Superior temporal gyrus (tissue), 1 donor: ENCODE results near the gene UBA5.
"Not testable (repeated sequence)": the region's sequence is repeated elsewhere in the genome, so short reads cannot be mapped to it uniquely, and the experiment has no call there.

Experiments used
- DNase-seq: peaks from one replicate; pipeline ENCODE4 v3.0.0-alpha.2; 2016; ENCODE audit errors: extremely low spot score

Gene UBA5

GRCh38 chr3:132660052-132660810 is at the start of gene UBA5:
TSS of gene UBA5 (plus strand) at chr3:132660329. CDS start at chr3:132660538, 209 bp downstream.
- DNase-seq, result peak; percentile 80

- not testable (repeated sequence) for DNase-seq
These were observed 44.8 kb upstream of the UBA5 start for GRCh38 chr3:132615301-132615700.

GRCh38 chr3:132615881-132616280 is 44.2 kb upstream of the UBA5 start:
- no peak for DNase-seq

GRCh38 chr3:132616780-132617179 is 43.3 kb upstream of the UBA5 start:
- DNase-seq, result no peak

GRCh38 chr3:132622148-132622547 is 38.0 kb upstream of the UBA5 start:
- no peak for DNase-seq

GRCh38 chr3:132622761-132623160 is 37.4 kb upstream of the UBA5 start:
- no peak for DNase-seq

- DNase-seq, result no peak
These were observed 36.5 kb upstream of the UBA5 start for GRCh38 chr3:132623646-132624045.

GRCh38 chr3:132624790-132625189 is 35.3 kb upstream of the UBA5 start:
- DNase-seq, result no peak

- no peak for DNase-seq
These were observed 34.5 kb upstream of the UBA5 start for GRCh38 chr3:132625613-132626012.

- DNase-seq, result no peak
These were observed 33.2 kb upstream of the UBA5 start for GRCh38 chr3:132626955-132627354.

GRCh38 chr3:132628157-132628556 is 32.0 kb upstream of the UBA5 start:
- no peak for DNase-seq

GRCh38 chr3:132629928-132630327 is 30.2 kb upstream of the UBA5 start:
- DNase-seq, result no peak

- DNase-seq, result no peak
These were observed 29.5 kb upstream of the UBA5 start for GRCh38 chr3:132630612-132631011.

GRCh38 chr3:132635052-132635451 is 25.1 kb upstream of the UBA5 start:
- no peak for DNase-seq

GRCh38 chr3:132637590-132637989 is 22.5 kb upstream of the UBA5 start:
- DNase-seq, result no peak

- no peak for DNase-seq
These were observed 21.4 kb upstream of the UBA5 start for GRCh38 chr3:132638706-132639105.

GRCh38 chr3:132641427-132641826 is 18.7 kb upstream of the UBA5 start:
- DNase-seq, result not testable (repeated sequence)

- peak; percentile 75 for DNase-seq
These were observed 18.1 kb upstream of the UBA5 start for GRCh38 chr3:132641837-132642538.

GRCh38 chr3:132642539-132642847 is 17.6 kb upstream of the UBA5 start:
- DNase-seq, result no peak

- DNase-seq, result no peak
These were observed 16.8 kb upstream of the UBA5 start for GRCh38 chr3:132643366-132643765.

GRCh38 chr3:132645058-132645457 is 15.1 kb upstream of the UBA5 start:
- no peak for DNase-seq

- DNase-seq, result no peak
These were observed 10.0 kb upstream of the UBA5 start for GRCh38 chr3:132650153-132650552.

- no peak for DNase-seq
These were observed 7.4 kb upstream of the UBA5 start for GRCh38 chr3:132652640-132653270.
